PC-3 (cell line): ENCODE data around the gene MALRD1. TPM values are rescaled to one million over a fixed set of nuclear protein-coding genes. Genes with fewer than 3 reads are reported as not detected.

Experiments used
- ATAC-seq: fragments of 200-7000 bp; cut with Tn5 transposase; 2 replicates; pipeline ENCODE4 v1.9.1; 2020; ENCODE audit warnings: mild to moderate bottlenecking, moderate library complexity
- BruUV-seq: library from RNA; stranded (reverse); fragments of 400-500 nt; replicated peaks from 2 replicates; lab custom pipeline; 2021; lab: Mats Ljungman, UMichigan
- CTCF ChIA-PET: fragments of 300-600 bp; sonication (Branson Sonifier 250); formaldehyde crosslinking; loops from one replicate; lab custom pipeline; 2022; ENCODE audit warnings: antibody characterized with exemption; lab: Charles Lee
- POLR2A ChIA-PET: fragments of 300-600 bp; sonication (Branson Sonifier 250); formaldehyde crosslinking; loops from one replicate; lab custom pipeline; 2022; ENCODE audit warnings: antibody characterized with exemption; ENCODE audit not compliant: unreplicated experiment; lab: Charles Lee
- DNase-seq: peaks from one replicate; pipeline ENCODE4 v3.0.0-alpha.2; 2015
- H2AFZ ChIP-seq: fragments of 300-600 bp; sonication (generic); 2 replicates; pipeline ENCODE4 v1.6.0; 2016; ENCODE audit warnings: antibody characterized with exemption, low read length
- H3F3A ChIP-seq: fragments of 300-600 bp; sonication (generic); one replicate; pipeline ENCODE4 v1.6.0; 2017; ENCODE audit warnings: antibody characterized with exemption, low read length, control low read depth, mild to moderate bottlenecking; ENCODE audit not compliant: unreplicated experiment
- H3K27ac ChIP-seq: fragments of 300-600 bp; sonication (generic); 2 replicates; pipeline ENCODE4 v1.5.1; 2016; ENCODE audit warnings: mild to moderate bottlenecking, low read length
- H3K27me3 ChIP-seq: fragments of 300-600 bp; sonication (generic); 2 replicates; pipeline ENCODE4 v1.6.1; 2016; ENCODE audit warnings: low read length, mixed read lengths
- H3K36me3 ChIP-seq: fragments of 300-600 bp; sonication (generic); 2 replicates; pipeline ENCODE4 v1.6.1; 2016; ENCODE audit warnings: low read depth, mixed run types, low read length, mixed read lengths
- H3K4me1 ChIP-seq: fragments of 300-600 bp; sonication (generic); 2 replicates; pipeline ENCODE4 v1.5.1; 2016; ENCODE audit warnings: low read length; ENCODE audit not compliant: insufficient read depth
- H3K4me2 ChIP-seq: fragments of 300-600 bp; sonication (generic); 2 replicates; pipeline ENCODE4 v1.6.0; 2016; ENCODE audit warnings: low read length
- H3K4me3 ChIP-seq: fragments of 300-600 bp; sonication (generic); 2 replicates; pipeline ENCODE4 v1.5.1; 2016; ENCODE audit warnings: mild to moderate bottlenecking, low read length, mixed read lengths
- H3K79me2 ChIP-seq: fragments of 300-600 bp; sonication (generic); 2 replicates; pipeline ENCODE4 v1.6.1; 2017; ENCODE audit warnings: low read length, mixed read lengths
- H3K9ac ChIP-seq: fragments of 300-600 bp; sonication (generic); 2 replicates; pipeline ENCODE4 v1.6.0; 2016; ENCODE audit warnings: mild to moderate bottlenecking, low read length
- H3K9me2 ChIP-seq: fragments of 300-600 bp; sonication (generic); replicated peaks from 2 replicates; pipeline ENCODE4 v1.6.1; 2016; ENCODE audit warnings: mixed run types, low read length, mixed read lengths
- H3K9me3 ChIP-seq: fragments of 300-600 bp; sonication (generic); 2 replicates; pipeline ENCODE4 v1.6.1; 2016; ENCODE audit warnings: low read length, mixed read lengths
- H4K20me1 ChIP-seq: fragments of 300-600 bp; sonication (generic); 2 replicates; pipeline ENCODE4 v1.6.1; 2016; ENCODE audit warnings: low read length, mixed read lengths
- CTCF ChIP-seq: fragments of 300-600 bp; sonication (generic); conservative IDR thresholded peaks from 2 replicates; pipeline ENCODE4 v1.5.1; 2017; ENCODE audit warnings: antibody characterized with exemption, low read depth, mild to moderate bottlenecking, low read length
- EZH2 ChIP-seq: fragments of 300-600 bp; sonication (generic); IDR thresholded peaks from one replicate; pipeline ENCODE4 v1.6.1; 2017; ENCODE audit warnings: antibody characterized with exemption, mild to moderate bottlenecking, low read length; ENCODE audit not compliant: unreplicated experiment
- EZH2phosphoT487 ChIP-seq: fragments of 300-600 bp; sonication (generic); IDR thresholded peaks from 2 replicates; pipeline ENCODE4 v1.6.1; 2018; ENCODE audit warnings: mild to moderate bottlenecking, antibody characterized with exemption, low read length, borderline replicate concordance
- intact Hi-C: fragments of 100-400 bp; cut with micrococcal nuclease; formaldehyde crosslinking; loops from 2 replicates; pipeline ENCODE4 v1.9.0; 2023
- total RNA-seq: library from RNA; depleted of rRNA; stranded (reverse); fragments of >200 nt; gene quantifications from 2 replicates; pipeline ENCODE4 v1.2.3, GENCODE V29; 2014

MALRD1 gene
- total RNA-seq, 1 experiment from 2014 or later = not detected

GRCh38 chr10:19431622-19432351 lies 383.2 kb downstream of the MALRD1 start:
- ATAC-seq = no peak
- TF ChIP-seq CTCF = no peak
- TF ChIP-seq EZH2 = no peak
- TF ChIP-seq EZH2phosphoT487 = no peak
- no TSS peak for BruUV-seq
- H3K27ac ChIP-seq = no peak overlapping the region
- H3K9ac ChIP-seq = no peak overlapping the region
- no peaks in the 10 kb centered on the region for H3F3A ChIP-seq
- H3K4me1 ChIP-seq = no peaks in the 10 kb centered on the region
- no peaks in the 10 kb centered on the region for H4K20me1 ChIP-seq
- H3K27me3 ChIP-seq = no peaks in the 10 kb centered on the region
- H3K79me2 ChIP-seq = no peaks in the 10 kb centered on the region
- no peak for DNase-seq
- intact Hi-C loops = no loop called here
- no peak overlapping the region for H2AFZ ChIP-seq
- CTCF ChIA-PET = no interaction called here
- no peaks in the 10 kb centered on the region for H3K9me2 ChIP-seq
- H3K4me2 ChIP-seq = no peak overlapping the region
- no peaks in the 10 kb centered on the region for H3K36me3 ChIP-seq
- H3K9me3 ChIP-seq = no peaks in the 10 kb centered on the region
- POLR2A ChIA-PET = no interaction called here
- no peak overlapping the region for H3K4me3 ChIP-seq

- no peak overlapping the region for H3K4me2 ChIP-seq
- no peak for ATAC-seq
- no peak overlapping the region for H3K9ac ChIP-seq
- H3K4me1 ChIP-seq = no peaks in the 10 kb centered on the region
- POLR2A ChIA-PET = no interaction called here
- no peak overlapping the region for H2AFZ ChIP-seq
- H3K79me2 ChIP-seq = no peaks in the 10 kb centered on the region
- no peaks in the 10 kb centered on the region for H4K20me1 ChIP-seq
- BruUV-seq = no TSS peak
- no peaks in the 10 kb centered on the region for H3K36me3 ChIP-seq
- CTCF ChIA-PET = no interaction called here
- H3K4me3 ChIP-seq = no peak overlapping the region
- H3K27me3 ChIP-seq = no peaks in the 10 kb centered on the region
- H3F3A ChIP-seq = no peaks in the 10 kb centered on the region
- no peaks in the 10 kb centered on the region for H3K9me2 ChIP-seq
- intact Hi-C loops = no loop called here
- no peaks in the 10 kb centered on the region for H3K9me3 ChIP-seq
- H3K27ac ChIP-seq = no peak overlapping the region
- TF ChIP-seq EZH2phosphoT487 = no peak
- TF ChIP-seq CTCF = no peak
- DNase-seq = no peak
Measured at GRCh38 chr10:19449860-19450259, 401.3 kb downstream of the MALRD1 start.

GRCh38 chr10:19451356-19451755 lies 402.8 kb downstream of the MALRD1 start:
- no peaks in the 10 kb centered on the region for H3K4me1 ChIP-seq
- no peak overlapping the region for H3K9ac ChIP-seq
- H3K4me2 ChIP-seq = no peak overlapping the region
- no peaks in the 10 kb centered on the region for H3K9me3 ChIP-seq
- no TSS peak for BruUV-seq
- no peaks in the 10 kb centered on the region for H4K20me1 ChIP-seq
- H3K27ac ChIP-seq = no peak overlapping the region
- H2AFZ ChIP-seq = no peak overlapping the region
- DNase-seq (no peak), ATAC-seq (no peak)
- H3K4me3 ChIP-seq = no peak overlapping the region
- CTCF ChIA-PET = no interaction called here
- no peaks in the 10 kb centered on the region for H3K36me3 ChIP-seq
- H3K79me2 ChIP-seq = no peaks in the 10 kb centered on the region
- intact Hi-C loops = no loop called here
- no peaks in the 10 kb centered on the region for H3K9me2 ChIP-seq
- POLR2A ChIA-PET = no interaction called here
- no peaks in the 10 kb centered on the region for H3F3A ChIP-seq
- TF ChIP-seq CTCF = no peak
- no peak for TF ChIP-seq EZH2
- TF ChIP-seq EZH2phosphoT487 = no peak
- no peaks in the 10 kb centered on the region for H3K27me3 ChIP-seq
